SK-N-MC (cell line): ENCODE measurements around the gene OLFML3.

ENCODE experiments used
- EZH2 ChIP-seq: fragments of 200-600 bp; sonication (generic); IDR thresholded peaks from one replicate; pipeline ENCODE4 v1.6.1; 2017; ENCODE audit warnings: antibody characterized with exemption
- POLR2AphosphoS5 ChIP-seq: IDR thresholded peaks from 2 replicates; pipeline ENCODE4 v1.6.1; 2012; ENCODE audit warnings: mild to moderate bottlenecking, low read depth, low read length, borderline replicate concordance

DNA sequence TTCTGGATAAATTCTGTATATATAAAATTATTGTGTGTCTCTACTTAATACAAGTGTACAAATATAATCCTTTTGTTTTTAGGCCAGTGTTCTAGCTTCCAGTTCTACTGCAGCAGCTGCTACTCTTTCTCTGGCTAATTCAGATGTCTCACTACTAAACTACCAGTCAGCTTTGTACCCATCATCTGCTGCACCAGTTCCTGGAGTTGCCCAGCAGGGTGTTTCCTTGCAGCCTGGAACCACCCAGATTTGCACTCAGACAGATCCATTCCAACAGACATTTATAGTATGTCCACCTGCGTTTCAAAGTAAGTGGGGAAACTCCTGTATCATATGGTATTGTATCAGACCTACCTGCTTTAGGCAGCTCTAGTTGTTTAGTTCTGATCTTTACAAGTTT, 21.3 kb upstream of the OLFML3 start:
- TF ChIP-seq EZH2 = no peak
- TF ChIP-seq POLR2AphosphoS5 = no peak
